22Rv1 (cell line): ENCODE measurements around the gene PGK1.
"Not testable (repeated sequence)": the region's sequence is repeated elsewhere in the genome, so short reads cannot be mapped to it uniquely, and the experiment has no call there.

Experiments used
- H3K27ac ChIP-seq: fragments of 450-650 bp; 2 replicates; pipeline ENCODE4 v1.5.1; 2017
- ZFX ChIP-seq: fragments of 450-650 bp; IDR thresholded peaks from 2 replicates; pipeline ENCODE4 v1.6.1; 2017; ENCODE audit warnings: antibody characterized with exemption, borderline replicate concordance
- TF ChIP-seq, protein P1 (sequence below): fragments of 450-650 bp; IDR thresholded peaks from 2 replicates; pipeline ENCODE4 v1.5.1; 2017; ENCODE audit warnings: mild to moderate bottlenecking

PGK1 gene

DNA sequence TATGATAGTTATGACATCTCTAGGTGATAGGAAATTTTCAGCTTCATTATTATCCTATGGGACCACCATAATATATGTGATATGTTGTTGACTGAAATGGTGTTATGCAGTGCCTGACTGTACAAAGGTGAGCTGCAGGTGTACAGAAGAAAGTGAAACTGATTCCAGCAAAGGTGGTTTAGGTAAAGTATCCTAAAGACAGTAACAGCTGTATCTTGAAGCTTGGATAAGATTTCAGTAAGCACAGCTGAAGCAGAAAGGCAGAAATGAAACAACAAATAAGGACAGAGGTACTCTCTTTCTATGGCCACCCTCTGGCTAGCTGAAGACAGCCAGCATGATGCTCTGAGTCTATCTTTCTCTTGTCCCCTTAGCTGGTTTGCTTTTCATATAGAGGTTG is 30.0 kb upstream of the PGK1 start:
- TF ChIP-seq, protein P1, sequence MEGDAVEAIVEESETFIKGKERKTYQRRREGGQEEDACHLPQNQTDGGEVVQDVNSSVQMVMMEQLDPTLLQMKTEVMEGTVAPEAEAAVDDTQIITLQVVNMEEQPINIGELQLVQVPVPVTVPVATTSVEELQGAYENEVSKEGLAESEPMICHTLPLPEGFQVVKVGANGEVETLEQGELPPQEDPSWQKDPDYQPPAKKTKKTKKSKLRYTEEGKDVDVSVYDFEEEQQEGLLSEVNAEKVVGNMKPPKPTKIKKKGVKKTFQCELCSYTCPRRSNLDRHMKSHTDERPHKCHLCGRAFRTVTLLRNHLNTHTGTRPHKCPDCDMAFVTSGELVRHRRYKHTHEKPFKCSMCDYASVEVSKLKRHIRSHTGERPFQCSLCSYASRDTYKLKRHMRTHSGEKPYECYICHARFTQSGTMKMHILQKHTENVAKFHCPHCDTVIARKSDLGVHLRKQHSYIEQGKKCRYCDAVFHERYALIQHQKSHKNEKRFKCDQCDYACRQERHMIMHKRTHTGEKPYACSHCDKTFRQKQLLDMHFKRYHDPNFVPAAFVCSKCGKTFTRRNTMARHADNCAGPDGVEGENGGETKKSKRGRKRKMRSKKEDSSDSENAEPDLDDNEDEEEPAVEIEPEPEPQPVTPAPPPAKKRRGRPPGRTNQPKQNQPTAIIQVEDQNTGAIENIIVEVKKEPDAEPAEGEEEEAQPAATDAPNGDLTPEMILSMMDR, result no peak
- TF ChIP-seq ZFX, result no peak
- H3K27ac ChIP-seq, result no peak overlapping the region

DNA sequence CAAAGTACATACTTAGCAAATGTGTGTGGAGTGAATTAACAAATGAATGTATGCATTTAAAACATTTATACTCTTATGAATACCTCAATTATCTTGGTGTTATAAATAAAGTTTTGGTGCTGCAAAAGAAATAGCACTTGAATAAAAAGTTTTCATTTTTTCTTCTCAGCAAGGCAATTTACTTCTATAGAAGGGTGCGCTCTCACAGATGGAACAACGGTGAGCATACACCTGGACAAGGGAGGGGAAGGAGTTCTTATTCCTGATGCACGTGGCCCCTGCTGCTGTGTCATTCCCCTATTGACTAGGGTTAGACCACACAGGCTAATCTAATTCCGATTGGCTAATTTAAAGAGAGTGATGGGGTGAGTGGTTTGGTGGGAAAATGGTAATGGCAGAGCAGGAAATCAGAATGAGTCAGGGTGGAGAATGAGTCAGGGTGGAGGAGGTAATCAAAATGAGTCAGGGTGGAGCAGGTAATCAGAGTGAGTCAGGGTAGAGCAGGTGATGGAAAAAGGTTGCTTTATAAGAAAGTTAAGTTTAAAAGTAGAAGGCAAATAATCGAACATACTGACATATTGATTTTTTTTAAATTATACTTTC is 28.2 kb upstream of the PGK1 start:
- TF ChIP-seq, protein P1, result no peak
- no peak for TF ChIP-seq ZFX
- H3K27ac ChIP-seq, result no peak overlapping the region

DNA sequence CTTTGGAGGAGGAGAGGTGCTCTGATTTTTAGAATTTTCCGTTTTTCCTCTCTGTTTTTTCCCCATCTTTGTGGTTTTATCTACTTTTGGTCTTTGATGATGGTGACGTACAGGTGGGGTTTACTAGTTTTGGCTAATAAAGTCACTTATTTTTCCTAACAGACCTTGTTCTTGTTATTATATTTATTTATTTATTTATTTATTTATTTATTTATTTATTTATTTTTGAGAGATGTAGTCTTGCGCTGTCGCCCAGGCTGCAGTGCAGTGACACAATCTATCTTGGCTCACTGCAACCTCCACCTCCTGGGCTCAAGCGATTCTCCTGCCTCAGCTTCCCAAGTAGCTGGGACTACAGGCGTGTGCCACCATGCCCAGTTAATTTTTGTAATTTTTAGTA is 22.6 kb upstream of the PGK1 start:
- not testable (repeated sequence) for H3K27ac ChIP-seq

DNA sequence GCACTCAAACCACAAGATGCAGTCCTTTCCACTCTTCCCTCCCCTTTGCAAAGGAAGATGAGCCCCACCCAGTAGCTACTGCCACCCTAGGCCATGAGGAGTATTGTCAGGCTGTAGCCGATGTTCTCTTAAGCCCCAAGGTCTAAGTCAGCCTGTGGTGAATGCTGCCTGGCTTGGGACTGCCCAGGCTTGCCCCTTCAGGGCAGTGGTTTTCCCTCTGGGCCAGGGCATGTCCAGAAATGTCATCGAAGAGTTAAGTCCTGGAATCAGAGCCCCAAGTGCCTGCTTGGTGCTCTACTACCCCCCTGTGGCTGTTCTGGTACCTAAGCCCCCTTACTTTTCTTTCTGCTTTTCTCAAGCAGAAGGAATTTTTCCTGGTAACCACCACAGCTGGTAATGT is 11.8 kb upstream of the PGK1 start:
- TF ChIP-seq ZFX, result no peak
- TF ChIP-seq, protein P1, result no peak
- H3K27ac ChIP-seq, result no peak overlapping the region

DNA sequence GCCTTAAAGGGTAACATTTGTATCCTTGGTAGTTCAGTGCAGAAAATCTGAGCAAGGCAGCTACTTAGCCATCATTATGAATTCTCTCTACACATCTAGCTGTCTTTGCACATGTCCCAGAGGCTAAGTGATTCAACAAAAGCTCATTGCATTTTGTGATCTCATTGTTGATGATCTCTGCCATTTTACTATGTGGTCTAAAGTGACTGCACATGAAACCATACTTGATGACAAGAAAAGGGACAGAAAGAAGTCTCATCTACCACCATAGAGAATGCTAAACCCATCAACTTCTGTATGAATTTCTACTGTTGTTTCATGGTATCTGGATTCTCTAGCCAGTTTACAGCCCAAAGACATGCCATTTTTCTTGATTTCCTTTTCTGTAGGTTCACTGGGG is 5.9 kb upstream of the PGK1 start:
- no peak overlapping the region for H3K27ac ChIP-seq
- TF ChIP-seq ZFX, result no peak
- TF ChIP-seq, protein P1, result no peak

DNA sequence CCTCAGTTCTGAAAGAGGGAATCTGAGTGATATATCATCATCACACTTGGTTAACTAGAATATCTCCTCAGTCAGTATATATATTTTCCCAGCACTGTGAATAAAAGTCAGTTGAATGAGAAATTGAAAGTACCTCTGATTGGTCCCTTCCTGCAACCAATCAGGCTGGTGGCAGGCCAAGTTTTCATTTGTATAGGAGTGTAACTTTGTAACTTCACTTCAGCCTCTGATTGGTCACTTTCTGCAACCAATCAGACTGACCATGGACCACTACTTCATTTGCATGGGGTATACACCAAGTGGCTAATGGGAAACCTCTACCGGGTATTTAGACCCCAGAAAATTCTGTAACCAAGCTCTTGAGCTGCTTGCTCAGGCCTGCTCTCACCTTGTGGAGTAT is 2.0 kb upstream of the PGK1 start:
- no peak overlapping the region for H3K27ac ChIP-seq
- no peak for TF ChIP-seq ZFX
- TF ChIP-seq, protein P1, result no peak

DNA sequence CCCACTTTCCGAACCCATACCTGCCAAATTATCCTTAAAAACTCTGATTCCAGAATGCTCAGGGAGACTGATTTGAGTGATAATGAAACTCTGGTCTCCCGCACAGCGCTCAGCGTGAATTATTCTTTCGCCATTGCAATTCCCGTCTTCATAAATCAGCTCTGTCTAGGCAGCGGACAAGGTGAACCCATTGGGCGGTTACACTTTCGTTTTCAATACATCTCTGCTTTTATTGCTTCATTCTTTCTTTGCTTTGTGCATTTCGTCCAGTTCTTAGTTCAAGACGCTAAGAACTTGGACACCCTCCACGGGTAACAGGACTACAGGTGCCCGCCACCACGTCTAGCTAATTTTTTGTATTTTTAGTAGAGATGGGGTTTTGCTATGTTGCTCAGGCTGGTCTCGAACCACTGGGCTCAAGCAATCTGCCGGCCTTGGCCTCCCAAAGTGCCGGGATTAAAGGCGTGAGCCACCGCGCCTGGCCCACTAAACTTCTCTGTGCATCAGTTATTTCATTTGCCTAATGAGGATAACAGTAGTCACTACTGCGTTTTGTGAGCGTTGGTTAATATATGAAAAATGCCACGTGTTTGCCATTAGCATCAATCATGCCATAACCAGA is 936 bp upstream of the PGK1 start:
- no peak for TF ChIP-seq ZFX
- TF ChIP-seq, protein P1, result no peak
- H3K27ac ChIP-seq, result peak overlapping the region; percentile 80
